Right lobe of liver (tissue), 4 donors: ENCODE measurements around the gene PHLDB3.

Experiments
- POLR2A ChIP-seq: fragments of 450-650 bp; IDR thresholded peaks from one replicate; pipeline ENCODE4 v1.6.1; 2017; ENCODE audit warnings: antibody characterized with exemption, mild to moderate bottlenecking
- TF ChIP-seq, protein P1 (sequence below), 4 donors: fragments of 200-600 bp in 3 of 4; fragments of 450-650 bp in 1 of 4; IDR thresholded peaks; one replicate each; pipeline versions ENCODE4 v1.5.1 to v1.8.0; 2016 to 2022; ENCODE audit warnings: antibody characterized with exemption in 4 of 4, mild to moderate bottlenecking in 2 of 4
- donor health status: DM: no; HTN: no; CAD: no.
- donor health status: DM: no; HTN: no; CAD: no.
- donor health status: DM: no; HTN: yes; CAD: no.

DNA sequence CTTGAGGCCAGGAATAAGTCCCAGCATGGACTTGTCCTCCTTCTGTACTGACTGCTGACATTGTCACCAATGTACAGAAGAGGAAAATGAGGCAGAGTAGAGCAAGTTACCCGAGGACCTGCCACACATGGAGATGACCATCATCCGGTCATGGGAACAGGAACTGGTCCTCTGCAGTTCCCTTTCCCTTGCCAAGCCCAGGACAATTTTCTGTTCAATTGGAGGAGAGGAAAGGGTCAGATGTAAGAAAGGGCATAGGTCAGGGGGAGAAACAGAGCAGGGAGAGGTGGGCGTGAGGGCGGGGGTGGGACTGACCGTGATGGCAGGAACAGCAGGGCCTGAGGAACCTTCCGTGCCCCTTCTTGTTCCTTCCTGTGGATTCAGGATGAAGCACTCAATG, 18.6 kb downstream of the PHLDB3 start:
- TF ChIP-seq, protein P1, sequence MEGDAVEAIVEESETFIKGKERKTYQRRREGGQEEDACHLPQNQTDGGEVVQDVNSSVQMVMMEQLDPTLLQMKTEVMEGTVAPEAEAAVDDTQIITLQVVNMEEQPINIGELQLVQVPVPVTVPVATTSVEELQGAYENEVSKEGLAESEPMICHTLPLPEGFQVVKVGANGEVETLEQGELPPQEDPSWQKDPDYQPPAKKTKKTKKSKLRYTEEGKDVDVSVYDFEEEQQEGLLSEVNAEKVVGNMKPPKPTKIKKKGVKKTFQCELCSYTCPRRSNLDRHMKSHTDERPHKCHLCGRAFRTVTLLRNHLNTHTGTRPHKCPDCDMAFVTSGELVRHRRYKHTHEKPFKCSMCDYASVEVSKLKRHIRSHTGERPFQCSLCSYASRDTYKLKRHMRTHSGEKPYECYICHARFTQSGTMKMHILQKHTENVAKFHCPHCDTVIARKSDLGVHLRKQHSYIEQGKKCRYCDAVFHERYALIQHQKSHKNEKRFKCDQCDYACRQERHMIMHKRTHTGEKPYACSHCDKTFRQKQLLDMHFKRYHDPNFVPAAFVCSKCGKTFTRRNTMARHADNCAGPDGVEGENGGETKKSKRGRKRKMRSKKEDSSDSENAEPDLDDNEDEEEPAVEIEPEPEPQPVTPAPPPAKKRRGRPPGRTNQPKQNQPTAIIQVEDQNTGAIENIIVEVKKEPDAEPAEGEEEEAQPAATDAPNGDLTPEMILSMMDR (IDR thresholded peaks at IDR 0.05): no peak
- no peak for TF ChIP-seq POLR2A
